GM21381 (cell line): ENCODE results near the gene ATP10A.

Source experiments
- ATAC-seq: cut with Tn5 transposase; IDR thresholded peaks from one replicate; pipeline ENCODE4 v1.9.1; 2021; ENCODE audit warnings: mild to moderate bottlenecking, moderate library complexity; ENCODE audit not compliant: unreplicated experiment

ATP10A gene

DNA sequence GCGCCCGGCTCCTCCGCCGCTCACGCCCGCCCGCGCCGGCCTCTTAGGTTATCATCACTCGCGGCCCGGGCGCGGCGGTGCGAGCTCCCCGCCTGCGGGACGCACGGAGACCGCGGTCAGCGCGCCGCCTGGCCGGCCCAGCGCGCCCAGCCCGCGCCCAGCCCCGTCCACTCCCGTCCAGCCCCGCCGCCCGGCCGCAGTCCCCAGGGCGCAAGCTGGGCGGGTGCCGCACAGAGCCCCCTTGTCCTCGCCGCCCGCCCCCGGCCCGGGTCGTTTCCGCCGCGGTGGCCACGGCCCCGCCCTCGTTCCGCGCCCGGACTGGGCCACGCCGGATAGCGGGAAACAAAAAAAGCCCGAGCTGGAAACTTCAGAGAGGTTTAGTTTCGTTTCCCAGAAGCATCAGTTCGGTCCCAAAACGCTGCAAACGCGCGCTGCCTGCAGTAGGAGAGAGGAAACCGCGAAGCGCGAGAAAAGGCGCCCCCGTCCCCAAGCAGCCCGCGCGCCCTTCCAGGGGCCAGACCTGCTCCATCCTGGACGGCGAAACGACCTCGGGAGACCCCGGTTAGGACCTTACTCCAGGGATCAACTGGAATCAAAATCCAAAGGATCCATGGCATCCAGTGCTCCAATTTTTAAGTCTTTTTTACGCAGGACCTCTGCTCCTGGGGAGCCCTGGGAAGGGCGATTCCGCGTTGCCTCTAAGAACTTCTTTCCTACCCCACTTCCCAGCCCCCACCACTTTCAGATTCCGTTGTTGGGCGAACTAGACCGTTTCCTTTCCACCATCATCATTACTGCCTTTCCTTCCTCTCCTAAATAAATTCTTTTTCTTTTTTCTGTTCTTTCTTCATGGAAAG is at the start of gene ATP10A:
ATP10A (minus strand) TSS at position 217 of the 857 bp plus-strand sequence. CDS start 231 bp downstream, outside the sequence.
- no peak for ATAC-seq

DNA sequence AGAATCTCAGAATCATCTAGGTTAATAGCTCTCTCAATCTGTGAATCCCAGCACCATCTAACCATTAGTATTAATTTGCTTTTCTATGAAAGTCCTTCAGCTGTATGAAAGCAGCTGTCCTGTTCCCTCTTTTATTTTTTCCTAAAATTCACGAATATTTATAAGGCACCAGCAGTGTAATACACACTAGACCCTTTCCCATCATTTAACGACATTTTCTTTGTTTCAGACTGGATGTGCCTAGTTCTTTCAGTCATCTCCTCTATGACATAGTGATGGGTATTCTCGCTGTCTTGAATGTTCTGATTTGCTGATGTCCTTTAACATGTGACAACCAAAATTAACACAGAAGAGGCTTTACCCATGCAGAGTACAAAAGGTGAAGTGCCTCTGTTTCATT is 48.9 kb upstream of the ATP10A start:
- ATAC-seq: no peak

- no peak for ATAC-seq
Measured at GRCh38 chr15:25910832-25911231, 47.7 kb upstream of the ATP10A start.

DNA sequence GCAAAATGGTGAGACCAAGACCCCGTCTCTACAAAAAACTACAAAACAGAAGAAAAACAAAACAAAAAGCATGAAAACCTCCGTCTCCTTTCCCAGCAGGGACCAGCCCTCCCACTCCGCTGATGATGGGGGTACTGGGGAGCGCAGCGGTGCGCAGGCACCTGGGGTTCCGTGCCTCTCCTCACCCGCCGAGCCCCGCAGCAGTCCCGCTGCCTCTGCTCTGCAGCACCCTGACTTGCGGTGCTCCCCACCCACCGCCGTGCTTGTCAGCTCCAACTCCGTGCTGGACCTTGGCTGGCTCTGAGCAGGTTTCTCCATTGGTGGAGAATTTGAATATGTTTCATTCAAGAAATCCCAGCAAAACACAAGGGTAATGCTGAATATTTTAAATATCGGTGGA is 46.7 kb upstream of the ATP10A start:
- no peak for ATAC-seq

- no peak for ATAC-seq
Measured at GRCh38 chr15:25909325-25909724, 46.2 kb upstream of the ATP10A start.

DNA sequence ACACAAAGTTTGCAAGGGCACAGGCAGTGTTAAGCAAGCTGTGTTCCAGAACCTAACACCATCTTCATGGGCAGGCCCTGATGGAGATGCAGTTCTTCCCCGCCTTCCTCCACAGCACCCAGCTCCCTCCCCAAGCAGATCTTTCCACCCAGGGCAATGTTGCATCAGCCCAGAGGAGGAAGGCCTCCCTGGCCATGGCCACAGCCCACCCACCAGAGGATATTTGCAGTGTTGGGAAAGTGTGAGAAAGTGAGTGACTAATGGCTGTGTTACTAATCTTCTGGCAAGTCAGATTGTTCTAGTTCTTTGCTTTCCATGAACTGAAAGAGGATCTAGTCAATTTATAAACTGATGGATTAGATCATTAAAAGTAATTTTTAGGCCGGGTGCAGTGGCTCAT is 42.0 kb upstream of the ATP10A start:
- no peak for ATAC-seq

- ATAC-seq: no peak
Measured at GRCh38 chr15:25903024-25903581, 40.0 kb upstream of the ATP10A start.

DNA sequence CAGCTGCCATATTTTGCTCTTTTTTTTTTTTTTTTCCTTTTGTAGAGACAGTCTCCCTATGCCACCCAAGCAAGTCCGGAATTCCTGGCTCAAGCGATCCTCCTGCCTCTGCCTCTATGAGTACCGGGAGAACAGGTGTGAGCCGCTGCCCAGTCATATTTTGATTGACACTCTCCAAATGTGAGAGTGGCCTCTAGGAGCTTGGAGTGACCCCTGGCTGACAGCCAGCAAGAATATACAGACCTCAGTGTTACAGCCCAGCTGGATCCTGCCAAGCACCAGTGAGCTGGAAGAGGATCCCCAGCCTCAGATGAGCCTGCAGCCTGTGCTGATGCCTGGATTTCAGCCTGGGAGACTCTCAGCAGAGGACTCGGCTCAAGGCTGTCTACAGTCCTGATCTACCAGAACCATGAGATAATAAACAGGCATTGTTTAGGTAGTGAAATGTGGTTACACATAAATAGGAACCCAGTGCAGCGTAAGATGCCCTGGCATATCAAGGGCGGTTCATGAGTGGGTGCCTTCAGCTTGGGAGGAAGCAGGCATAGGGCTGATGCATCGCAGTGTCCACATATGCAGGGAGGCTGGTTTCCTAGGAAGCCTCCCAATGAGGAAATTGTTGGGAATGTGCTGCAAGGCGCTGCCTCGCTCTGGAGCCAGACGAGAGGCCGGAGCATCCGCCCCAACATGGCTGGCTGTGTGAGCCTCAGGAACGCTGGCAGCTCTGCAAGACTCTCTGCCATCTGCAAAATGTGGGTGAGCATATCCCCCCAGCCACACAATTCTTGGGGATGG is 38.9 kb upstream of the ATP10A start:
- no peak for ATAC-seq

DNA sequence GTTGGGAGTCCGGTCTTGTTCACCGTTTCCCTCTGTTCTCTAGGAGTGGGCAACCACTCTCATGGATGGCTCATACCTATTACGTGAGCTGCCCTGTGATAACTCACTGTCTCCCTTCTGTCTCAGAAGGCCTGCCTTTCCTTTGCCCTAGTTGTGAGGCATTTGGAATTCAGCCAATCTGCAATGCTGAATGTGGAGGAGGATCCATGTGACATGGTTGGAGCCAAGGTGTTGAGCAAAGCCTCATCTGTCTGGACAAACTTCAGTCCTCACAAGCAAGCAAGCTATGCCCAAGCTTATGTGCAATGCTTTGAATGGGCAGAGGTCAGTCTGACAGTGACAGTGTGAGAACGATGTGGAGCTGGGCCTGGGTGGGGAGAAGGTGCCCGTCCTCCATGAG is 37.8 kb upstream of the ATP10A start:
- ATAC-seq: no peak

DNA sequence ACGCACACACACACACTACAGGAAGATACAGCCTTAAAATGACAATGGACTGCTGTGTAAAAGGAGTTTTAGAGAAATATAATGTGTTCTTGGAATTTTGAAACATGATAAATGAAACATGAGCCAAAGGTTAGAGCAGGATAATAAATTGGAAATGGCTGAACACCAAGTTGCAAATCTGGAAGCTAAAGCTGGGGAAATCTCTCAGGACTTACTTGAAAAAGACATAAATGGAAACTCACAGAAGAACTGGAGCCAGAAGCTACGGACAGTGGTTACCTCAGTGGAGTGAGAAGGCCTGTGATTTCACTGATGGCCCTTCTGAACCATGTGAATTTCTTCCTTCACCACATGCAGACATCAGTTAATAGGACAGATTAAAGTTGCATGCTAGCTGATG is 37.3 kb upstream of the ATP10A start:
- ATAC-seq: no peak

GRCh38 chr15:25899870-25900269 is 36.7 kb upstream of the ATP10A start:
- no peak for ATAC-seq

- ATAC-seq: no peak
Measured at GRCh38 chr15:25897658-25898057, 34.5 kb upstream of the ATP10A start.

DNA sequence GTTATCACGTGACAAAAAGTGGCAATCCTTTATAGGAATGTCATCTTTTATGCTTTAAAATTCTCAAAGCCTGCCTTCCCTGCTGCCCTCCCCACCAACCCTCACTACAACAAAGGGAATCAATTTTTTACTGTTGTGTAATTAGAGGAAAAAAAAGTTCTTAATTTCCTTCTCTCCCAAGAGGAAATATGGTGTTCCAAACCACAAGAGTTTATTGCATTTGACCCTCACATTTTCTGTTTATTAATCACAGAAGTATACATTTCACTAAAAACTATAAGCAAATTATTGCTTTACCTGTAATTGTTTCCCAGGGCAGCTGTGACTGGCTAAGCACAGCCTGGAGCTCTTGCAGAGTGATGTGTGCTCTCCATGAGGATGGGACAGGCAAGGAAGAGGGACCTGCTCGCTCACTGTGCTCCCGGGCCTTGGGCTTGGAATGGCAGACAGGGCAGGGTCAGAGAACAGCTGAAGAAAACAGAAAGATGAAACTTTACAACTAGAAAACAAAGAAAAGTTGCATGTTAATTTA is 31.3 kb upstream of the ATP10A start:
- ATAC-seq: no peak

- ATAC-seq: no peak
Measured at GRCh38 chr15:25893596-25893995, 30.5 kb upstream of the ATP10A start.

GRCh38 chr15:25892126-25892525 is 29.0 kb upstream of the ATP10A start:
- ATAC-seq: no peak

DNA sequence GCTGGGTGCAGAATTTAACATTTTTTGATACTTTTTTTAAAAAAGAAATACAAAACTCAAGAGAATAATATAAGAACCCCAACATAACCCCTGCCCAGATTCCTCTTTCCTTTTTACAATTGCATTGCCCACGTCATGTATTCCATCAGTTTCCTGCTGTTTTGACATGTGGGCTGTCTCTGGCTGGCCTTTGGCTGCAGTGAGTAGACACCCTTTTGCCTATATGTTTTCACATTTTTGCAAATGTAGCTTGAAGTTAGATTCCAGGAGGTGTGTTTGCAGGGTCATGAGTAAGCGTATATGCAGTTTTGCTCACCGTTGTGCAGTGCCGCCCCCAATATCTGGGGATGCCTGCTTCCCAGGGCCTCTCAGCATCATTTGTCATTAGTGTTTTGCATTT is 28.0 kb upstream of the ATP10A start:
- no peak for ATAC-seq

- ATAC-seq: no peak
Measured at GRCh38 chr15:25890529-25890928, 27.4 kb upstream of the ATP10A start.

DNA sequence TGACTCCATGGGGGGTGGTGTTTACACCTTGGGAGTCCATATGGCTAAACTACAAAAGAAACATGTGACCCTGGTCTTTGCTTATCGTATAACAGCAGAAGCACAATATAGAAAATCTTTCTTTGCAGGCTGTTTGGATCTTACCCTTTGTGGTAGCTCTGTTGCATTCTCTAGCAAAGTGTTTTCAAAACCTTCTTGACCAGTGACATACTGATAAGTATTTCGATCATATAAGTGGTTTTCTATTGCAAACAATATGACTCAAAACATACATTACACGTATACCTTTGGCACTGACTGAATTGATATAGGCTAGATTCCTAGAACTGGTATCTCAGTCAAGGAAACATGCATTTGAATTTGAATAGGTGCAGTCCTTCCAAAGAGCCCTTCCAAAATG is 24.7 kb upstream of the ATP10A start:
- no peak for ATAC-seq

GRCh38 chr15:25886498-25887140 is 23.5 kb upstream of the ATP10A start:
- no peak for ATAC-seq

- no peak for ATAC-seq
Measured at GRCh38 chr15:25884370-25884769, 21.2 kb upstream of the ATP10A start.
